Middle frontal gyrus (tissue), 1 donor: ENCODE data around the gene FBXO15.

ENCODE experiments used
- DNase-seq: peaks from one replicate; pipeline ENCODE4 v3.0.0-alpha.2; 2015; ENCODE audit warnings: low spot score; ENCODE audit errors: extremely low spot score

Gene FBXO15

GRCh38 chr18:74147779-74148542, at the start of gene FBXO15, which contains the start of gene TIMM21:
Gene FBXO15 (minus strand): TSS chr18:74147834. CDS start chr18:74147785, 49 bp downstream.
Gene TIMM21 (plus strand): TSS chr18:74148523. CDS start chr18:74148809, 286 bp downstream.
- DNase-seq, result peak; percentile 92

- DNase-seq, result no peak
Observed at GRCh38 chr18:74196220-74197119, 48.8 kb upstream of the FBXO15 start.

GRCh38 chr18:74194691-74195090, 47.1 kb upstream of the FBXO15 start:
- no peak for DNase-seq

- DNase-seq, result no peak
Observed at GRCh38 chr18:74191577-74191976, 43.9 kb upstream of the FBXO15 start.

- no peak for DNase-seq
Observed at GRCh38 chr18:74190086-74190485, 42.5 kb upstream of the FBXO15 start.

- DNase-seq, result no peak
Observed at GRCh38 chr18:74186661-74187060, 39.0 kb upstream of the FBXO15 start.

GRCh38 chr18:74185860-74186259, 38.2 kb upstream of the FBXO15 start:
- DNase-seq, result no peak

- no peak for DNase-seq
Observed at GRCh38 chr18:74184875-74185274, 37.2 kb upstream of the FBXO15 start.

GRCh38 chr18:74183130-74183529, 35.5 kb upstream of the FBXO15 start:
- DNase-seq, result no peak

GRCh38 chr18:74182335-74182734, 34.7 kb upstream of the FBXO15 start:
- no peak for DNase-seq

GRCh38 chr18:74179623-74180199, 32.1 kb upstream of the FBXO15 start:
- no peak for DNase-seq

GRCh38 chr18:74178884-74179283, 31.2 kb upstream of the FBXO15 start:
- no peak for DNase-seq

- no peak for DNase-seq
Observed at GRCh38 chr18:74175658-74176057, 28.0 kb upstream of the FBXO15 start.

GRCh38 chr18:74173434-74173750, 25.8 kb upstream of the FBXO15 start:
- DNase-seq, result no peak

GRCh38 chr18:74172697-74173433, 25.2 kb upstream of the FBXO15 start:
- no peak for DNase-seq

GRCh38 chr18:74171910-74172606, 24.4 kb upstream of the FBXO15 start:
- DNase-seq, result no peak

- no peak for DNase-seq
Observed at GRCh38 chr18:74166386-74166785, 18.8 kb upstream of the FBXO15 start.

GRCh38 chr18:74163019-74163660, 15.5 kb upstream of the FBXO15 start:
- DNase-seq, result no peak

- no peak for DNase-seq
Observed at GRCh38 chr18:74155276-74155675, 7.6 kb upstream of the FBXO15 start.

- no peak for DNase-seq
Observed at GRCh38 chr18:74154716-74155115, 7.1 kb upstream of the FBXO15 start.
